GM10266 (cell line): ENCODE data around the gene RAVER2.
A peak's percentile ranks its signal among the peaks of the same experiment; 100 is the strongest.
"Not testable (repeated sequence)": the region's sequence is repeated elsewhere in the genome, so short reads cannot be mapped to it uniquely, and the experiment has no call there.

Experiments used
- DNase-seq: peaks from one replicate; pipeline ENCODE4 v3.0.0; 2012; ENCODE audit errors: extremely low spot score
- TF ChIP-seq, protein P1 (sequence below): IDR thresholded peaks from 2 replicates; pipeline ENCODE4 v1.5.1; 2012; ENCODE audit warnings: mild to moderate bottlenecking, low read depth; ENCODE audit not compliant: control insufficient read depth, insufficient read depth; ENCODE audit errors: missing control alignments

The RAVER2 gene

DNA sequence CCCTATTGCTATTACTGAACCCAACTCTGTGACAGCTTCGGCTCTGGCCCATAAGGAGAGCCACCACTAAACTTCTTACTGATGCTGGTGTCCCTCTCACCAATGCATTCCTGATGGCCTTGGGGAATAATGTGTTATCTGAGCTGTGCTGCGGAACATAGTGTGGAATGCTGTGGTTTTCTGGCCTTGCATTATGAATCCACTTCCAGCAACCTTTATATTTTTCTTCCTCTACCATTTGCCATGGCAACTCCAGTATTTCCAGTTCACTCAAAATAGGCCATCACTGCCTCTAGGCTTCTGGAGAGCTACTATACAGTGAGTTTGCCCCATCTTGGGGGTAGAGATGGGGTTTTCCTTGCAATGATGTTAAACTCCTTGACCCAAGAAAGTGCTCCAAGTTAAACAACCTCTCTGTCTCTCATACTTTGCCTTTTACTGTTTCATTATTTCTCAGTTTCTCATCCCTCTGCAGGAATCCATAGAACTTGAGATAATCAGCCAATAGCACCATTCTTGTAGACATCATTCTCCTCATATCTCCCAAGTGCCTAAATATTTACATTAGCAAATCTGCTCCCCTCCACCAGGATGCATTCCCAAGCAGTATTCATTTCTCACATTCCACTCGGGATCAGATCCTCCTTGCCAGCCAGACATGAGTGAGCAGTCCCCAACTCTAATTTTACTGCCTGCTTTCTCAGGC is 11.1 kb upstream of the RAVER2 start:
- TF ChIP-seq, protein P1, sequence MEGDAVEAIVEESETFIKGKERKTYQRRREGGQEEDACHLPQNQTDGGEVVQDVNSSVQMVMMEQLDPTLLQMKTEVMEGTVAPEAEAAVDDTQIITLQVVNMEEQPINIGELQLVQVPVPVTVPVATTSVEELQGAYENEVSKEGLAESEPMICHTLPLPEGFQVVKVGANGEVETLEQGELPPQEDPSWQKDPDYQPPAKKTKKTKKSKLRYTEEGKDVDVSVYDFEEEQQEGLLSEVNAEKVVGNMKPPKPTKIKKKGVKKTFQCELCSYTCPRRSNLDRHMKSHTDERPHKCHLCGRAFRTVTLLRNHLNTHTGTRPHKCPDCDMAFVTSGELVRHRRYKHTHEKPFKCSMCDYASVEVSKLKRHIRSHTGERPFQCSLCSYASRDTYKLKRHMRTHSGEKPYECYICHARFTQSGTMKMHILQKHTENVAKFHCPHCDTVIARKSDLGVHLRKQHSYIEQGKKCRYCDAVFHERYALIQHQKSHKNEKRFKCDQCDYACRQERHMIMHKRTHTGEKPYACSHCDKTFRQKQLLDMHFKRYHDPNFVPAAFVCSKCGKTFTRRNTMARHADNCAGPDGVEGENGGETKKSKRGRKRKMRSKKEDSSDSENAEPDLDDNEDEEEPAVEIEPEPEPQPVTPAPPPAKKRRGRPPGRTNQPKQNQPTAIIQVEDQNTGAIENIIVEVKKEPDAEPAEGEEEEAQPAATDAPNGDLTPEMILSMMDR = no peak
- no peak for DNase-seq

DNA sequence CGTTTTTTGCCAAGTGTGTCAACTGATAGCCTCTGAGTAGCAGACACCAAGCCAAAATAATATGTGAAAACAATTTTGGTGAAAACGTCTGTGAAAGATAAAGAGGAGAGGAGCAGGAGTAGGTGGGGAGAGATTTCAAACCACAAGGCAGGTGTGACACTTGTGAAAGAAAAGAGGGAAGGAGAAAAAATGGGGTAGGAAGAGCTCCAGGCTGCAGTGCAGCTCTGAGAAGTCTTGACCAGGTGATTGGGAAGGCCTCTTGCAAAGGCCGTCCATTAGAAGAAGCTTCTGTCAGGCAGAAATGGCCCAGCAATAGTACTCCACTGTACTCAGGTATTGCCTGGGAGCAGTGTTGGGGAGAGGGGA is 10.6 kb upstream of the RAVER2 start:
- TF ChIP-seq, protein P1 = no peak
- DNase-seq = no peak

DNA sequence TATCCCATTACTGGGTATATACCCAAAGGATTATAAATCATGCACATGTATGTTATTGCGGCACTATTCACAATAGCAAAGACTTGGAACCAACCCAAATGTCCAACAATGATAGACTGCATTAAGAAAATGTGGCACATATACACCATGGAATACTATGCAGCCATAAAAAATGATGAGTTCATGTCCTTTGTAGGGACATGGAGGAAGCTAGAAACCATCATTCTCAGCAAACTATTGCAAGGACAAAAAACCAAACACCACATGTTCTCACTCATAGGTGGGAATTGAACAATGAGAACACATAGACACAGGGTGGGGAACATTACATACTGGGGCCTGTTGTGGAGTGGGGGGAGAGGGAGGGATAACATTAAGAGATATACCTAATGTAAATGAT is 4.2 kb upstream of the RAVER2 start:
- DNase-seq = not testable (repeated sequence)

DNA sequence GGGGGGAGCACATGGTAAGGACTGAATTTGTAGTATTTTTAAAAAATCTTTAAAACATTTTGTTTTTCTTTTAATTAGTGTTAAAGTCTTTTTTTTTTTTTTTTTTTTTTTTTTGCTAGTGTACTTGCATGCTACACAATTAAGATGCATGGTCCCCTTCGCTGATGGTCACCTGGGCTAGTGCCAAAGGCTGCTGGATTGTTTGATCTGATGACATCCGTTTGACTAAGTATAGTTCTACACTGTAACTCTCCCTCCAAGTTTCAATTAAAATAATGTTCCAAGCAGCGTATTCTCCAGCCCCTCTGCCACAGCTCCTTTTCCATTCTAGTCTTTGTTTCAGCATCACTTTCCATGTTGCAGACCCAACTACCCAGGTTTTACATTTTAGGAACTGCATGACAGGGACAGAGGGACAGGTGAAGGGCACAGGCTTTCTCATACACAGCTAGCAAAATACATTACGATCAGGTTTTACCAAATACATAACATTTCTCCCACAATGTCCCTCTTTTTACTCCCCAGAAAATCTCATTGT is 852 bp upstream of the RAVER2 start:
- TF ChIP-seq, protein P1 = no peak
- no peak for DNase-seq

DNA sequence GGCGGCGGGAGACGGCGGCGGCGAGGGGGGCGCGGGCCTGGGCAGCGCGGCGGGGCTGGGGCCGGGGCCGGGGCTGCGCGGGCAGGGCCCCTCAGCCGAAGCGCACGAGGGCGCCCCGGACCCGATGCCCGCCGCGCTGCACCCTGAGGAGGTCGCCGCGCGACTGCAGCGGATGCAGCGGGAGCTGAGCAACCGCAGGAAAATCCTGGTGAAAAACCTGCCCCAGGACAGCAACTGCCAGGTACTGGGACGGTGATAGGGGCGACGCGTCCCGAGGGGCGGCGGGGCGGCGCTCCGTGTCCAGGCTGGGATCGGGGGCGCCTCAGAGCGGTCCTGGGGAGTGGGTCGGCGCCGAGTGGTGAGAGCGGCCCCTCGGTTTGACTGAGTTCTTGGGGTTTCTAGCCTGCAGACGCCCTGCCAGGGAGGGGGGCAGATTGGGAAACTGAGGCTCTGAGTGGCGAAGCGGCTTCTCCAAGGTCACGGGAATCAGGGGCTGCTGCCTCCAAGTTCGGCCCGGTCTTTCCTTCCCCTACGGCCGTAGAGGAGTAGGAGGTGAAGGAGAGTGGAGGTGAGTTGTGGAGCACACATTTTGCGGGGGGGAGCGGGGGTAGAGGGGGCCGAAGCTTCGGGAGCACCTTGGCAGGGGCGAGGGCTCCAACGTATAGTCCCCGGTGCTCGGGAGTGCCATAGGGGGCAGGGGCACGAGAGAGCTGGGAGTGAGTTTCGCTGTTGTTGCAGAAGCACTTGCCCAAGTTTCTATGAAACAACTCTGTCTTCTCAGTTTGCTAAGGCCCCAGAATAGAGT is 508 bp downstream of the RAVER2 start:
- TF ChIP-seq, protein P1 = no peak
- DNase-seq = peak; percentile 33

DNA sequence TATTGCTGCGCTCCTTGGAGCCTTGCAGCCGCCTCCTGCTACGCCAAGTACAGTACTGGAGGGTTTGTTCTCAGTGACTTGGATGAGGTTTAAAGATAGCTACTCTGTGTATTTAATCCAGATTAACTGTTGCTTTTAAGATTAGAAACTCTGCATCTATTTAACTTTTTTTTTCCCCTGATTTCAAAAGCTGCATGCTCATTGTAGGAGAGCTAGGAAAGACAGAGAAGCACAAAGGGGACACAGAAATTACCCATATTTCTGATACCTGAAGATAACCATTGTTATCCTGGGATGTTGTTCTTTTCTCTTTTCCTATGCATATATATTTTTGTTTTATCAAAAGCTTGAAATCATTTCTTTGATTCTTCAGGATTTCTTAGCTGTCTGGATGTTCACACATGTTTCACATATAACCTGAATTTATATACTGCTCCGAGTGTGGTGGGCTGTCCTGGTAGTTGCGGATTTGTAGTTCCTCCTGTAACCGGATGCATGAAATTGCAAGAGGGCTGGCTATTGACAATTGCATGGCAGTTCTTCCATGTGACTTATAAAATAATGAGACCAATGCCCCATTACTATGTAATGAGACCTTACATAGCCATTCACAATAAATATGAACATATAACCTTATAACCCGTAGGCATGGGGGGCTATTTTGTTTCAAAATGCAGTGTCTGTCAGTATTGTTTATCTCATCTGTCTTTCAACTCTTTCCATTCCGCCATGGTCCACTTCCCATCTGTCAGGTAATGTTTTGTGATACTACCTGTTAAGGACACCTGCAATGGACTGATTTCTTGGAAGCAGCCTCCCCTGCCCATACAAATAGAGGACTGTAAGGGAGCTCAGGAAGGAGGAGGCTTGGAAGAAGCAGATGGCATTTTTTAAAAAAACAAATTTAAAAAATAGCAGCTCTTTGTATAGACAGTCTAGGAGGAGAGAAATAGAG is 1.4 kb downstream of the RAVER2 start:
- TF ChIP-seq, protein P1 = no peak
- peak; percentile 13 for DNase-seq

DNA sequence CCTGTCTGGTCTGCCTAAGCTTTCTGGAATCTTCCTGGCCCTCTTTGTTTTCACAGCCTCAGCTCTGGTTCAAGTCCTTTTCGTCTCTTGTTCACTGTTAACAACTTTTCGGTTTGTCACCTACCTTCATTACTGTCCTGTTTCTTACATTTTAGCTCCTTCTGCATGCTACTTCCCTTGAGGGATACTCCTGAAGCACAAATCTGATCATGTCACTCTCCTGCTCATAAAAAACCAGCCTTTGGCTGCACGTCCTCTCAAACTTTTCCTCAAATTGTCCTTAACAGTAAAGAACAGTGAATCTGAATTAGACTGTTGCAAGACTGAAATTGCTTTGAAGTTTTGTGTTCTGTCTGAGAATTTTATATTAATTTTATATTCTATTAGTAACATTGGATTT is 3.3 kb downstream of the RAVER2 start:
- TF ChIP-seq, protein P1 = no peak
- no peak for DNase-seq
